Measurements from ENCODE around the gene PGP.

The PGP gene

GRCh38 chr16:2166263-2167067, 48.2 kb downstream of the PGP start:
- no peak for DNase-seq (ENCODE audit: low read depth in 3 of 3)

GRCh38 chr16:2165861-2166260, 48.8 kb downstream of the PGP start:
- no peak for DNase-seq (ENCODE audit: low read depth in 3 of 3)

GRCh38 chr16:2163211-2163881, 51.3 kb downstream of the PGP start:
- DNase-seq (ENCODE audit: low read depth in 3 of 3): no peak

- no peak for DNase-seq (ENCODE audit: low read depth in 3 of 3)
Observed at GRCh38 chr16:2162676-2163118, 51.9 kb downstream of the PGP start.

GRCh38 chr16:2161911-2162310, 52.7 kb downstream of the PGP start:
- no peak for DNase-seq (ENCODE audit: low read depth in 3 of 3)
